ENCODE measurements around the gene ACLY. TPM values are rescaled to one million over a fixed set of nuclear protein-coding genes. Genes with fewer than 3 reads are reported as not detected.

The ACLY gene
- 10 to 100 TPM; 76.3 to 81.5 TPM for total RNA-seq

GRCh38 chr17:41918314-41919164 is at the start of gene ACLY:
Gene ACLY, minus strand, starts transcription at chr17:41918951. Its CDS starts 5,078 bp downstream, at chr17:41913873.
- peak; percentile 89 for DNase-seq (ENCODE audit: low spot score)
- Histone ChIP-seq H3K36me3 (peaks cover under 1% of the 10 kb centered on the region), H3K4me3 (peak within 1 kb of the TSS; percentile 84), H3K27ac (peak within 1 kb of the TSS; percentile 79 to 90), H3K27me3 (replicated peaks; ENCODE audit: insufficient read depth) (no peaks in the 10 kb centered on the region), H3K9me3 (no peaks in the 10 kb centered on the region), H3K4me1 (ENCODE audit: control insufficient read depth in 1 of 2, low read depth in 2 of 2) (peaks cover 6 to 20% of the 10 kb centered on the region in 2 donors)
- no peak for TF ChIP-seq CTCF (IDR thresholded peaks at IDR 0.05)
- ATAC-seq (ENCODE audit: insufficient number of reproducible peaks, low FRiP score, low read depth) = peak; percentile 96

GRCh38 chr17:41967921-41968578 is 49.3 kb upstream of the ACLY start:
- Histone ChIP-seq H3K27ac (peak overlapping the region; percentile 69 to 85), H3K9me3 (no peaks in the 10 kb centered on the region), H3K36me3 (peaks cover 13% of the 10 kb centered on the region), H3K27me3 (replicated peaks; ENCODE audit: insufficient read depth) (no peaks in the 10 kb centered on the region), H3K4me3 (peak overlapping the region; percentile 93), H3K4me1 (ENCODE audit: control insufficient read depth in 1 of 2, low read depth in 2 of 2) (peaks cover 4 to 48% of the 10 kb centered on the region in 2 donors)
- TF ChIP-seq CTCF (IDR thresholded peaks at IDR 0.05) = no peak
- ATAC-seq (ENCODE audit: insufficient number of reproducible peaks, low FRiP score, low read depth) (no peak), DNase-seq (ENCODE audit: low spot score) (no peak)

GRCh38 chr17:41967141-41967920 is 48.6 kb upstream of the ACLY start:
- DNase-seq (ENCODE audit: low spot score) (no peak), ATAC-seq (ENCODE audit: insufficient number of reproducible peaks, low FRiP score, low read depth) (no peak)
- TF ChIP-seq CTCF (IDR thresholded peaks at IDR 0.05) = no peak
- peak overlapping the region; percentile 93 for H3K4me3 ChIP-seq
- H3K4me1 ChIP-seq (ENCODE audit: control insufficient read depth in 1 of 2, low read depth in 2 of 2) = peaks cover 4 to 48% of the 10 kb centered on the region in 2 donors
- no peaks in the 10 kb centered on the region for H3K27me3 ChIP-seq (replicated peaks; ENCODE audit: insufficient read depth)
- peaks cover 13% of the 10 kb centered on the region for H3K36me3 ChIP-seq
- H3K9me3 ChIP-seq = no peaks in the 10 kb centered on the region
- peak overlapping the region; percentile 69 to 85 for H3K27ac ChIP-seq

- H3K27me3 ChIP-seq (replicated peaks; ENCODE audit: insufficient read depth) = no peaks in the 10 kb centered on the region
- ATAC-seq (ENCODE audit: insufficient number of reproducible peaks, low FRiP score, low read depth) = peak; percentile 74
- H3K4me3 ChIP-seq = peak within 1 kb of the TSS; percentile 93
- H3K36me3 ChIP-seq = peaks cover 10% of the 10 kb centered on the region
- no peaks in the 10 kb centered on the region for H3K9me3 ChIP-seq
- H3K4me1 ChIP-seq (ENCODE audit: control insufficient read depth in 1 of 2, low read depth in 2 of 2) = peaks cover 4 to 48% of the 10 kb centered on the region in 2 donors
- H3K27ac ChIP-seq = peak within 1 kb of the TSS; percentile 84 to 85
- peak; percentile 63 for DNase-seq (ENCODE audit: low spot score)
- no peak for TF ChIP-seq CTCF (IDR thresholded peaks at IDR 0.05)
Observed at GRCh38 chr17:41966463-41967140, 47.9 kb upstream of the ACLY start, which contains the start of gene CNP. Gene CNP, plus strand, starts transcription at chr17:41966795. Its CDS starts 90 bp downstream, at chr17:41966885.

Measured in thoracic aorta (tissue), 2 donors.